A549 (cell line): ENCODE results near the gene BRPF3. TPM values are rescaled to one million over a fixed set of nuclear protein-coding genes. Genes with fewer than 3 reads are reported as not detected.

ENCODE experiments used
- ATAC-seq, 2 experiments: fragments of 200-7000 bp in 1 of 2; fragments of >200 bp in 1 of 2; cut with Nextera tagmentation in 1 of 2; cut with Tn5 transposase in 1 of 2; 3 replicates each; pipeline versions ENCODE4 v1.8.0 to v1.9.1; 2018 to 2020; ENCODE audit warnings: mild to moderate bottlenecking in 1 of 2, moderate library complexity in 1 of 2
- CTCF ChIA-PET: fragments of 300-600 bp; sonication (Branson Sonifier 250); formaldehyde crosslinking; extraction: SDS; loops from one replicate; lab custom pipeline; 2021; ENCODE audit warnings: antibody characterized with exemption, inconsistent platforms; lab: Yijun Ruan, JAX
- POLR2A ChIA-PET: fragments of 350-600 bp; formaldehyde crosslinking; extraction: SDS; loops from one replicate; lab custom pipeline; 2021; ENCODE audit warnings: antibody characterized with exemption, inconsistent platforms; lab: Yijun Ruan, JAX
- DNase-seq, 2 experiments: peaks; one replicate each; pipeline versions ENCODE4 v3.0.0 to v3.0.0-alpha.2; 2011 to 2016; ENCODE audit warnings: low read depth in 1 of 2, low spot score in 1 of 2
- FAIRE-seq: peaks from 2 replicates; lab custom pipeline; 2011; peaks lifted over from hg19 to GRCh38; lab: Jason Lieb, UNC
- H3K27ac ChIP-seq, 2 experiments: fragments of >200 bp; sonication (Bioruptor Twin); formaldehyde crosslinking; 3 replicates each; pipeline ENCODE4 v1.5.1; 2016 to 2017
- H3K4me1 ChIP-seq: fragments of >200 bp; sonication (Bioruptor Twin); formaldehyde crosslinking; 3 replicates; pipeline ENCODE4 v1.6.1; 2016
- H3K4me2 ChIP-seq: fragments of >200 bp; sonication (Bioruptor Twin); formaldehyde crosslinking; 3 replicates; pipeline ENCODE4 v1.6.1; 2016
- H3K4me3 ChIP-seq: fragments of >200 bp; sonication (Bioruptor Twin); formaldehyde crosslinking; 3 replicates; pipeline ENCODE4 v1.5.1; 2016
- H3K9me3 ChIP-seq: fragments of >200 bp; sonication (Bioruptor Twin); formaldehyde crosslinking; 3 replicates; pipeline ENCODE4 v1.6.1; 2016
- ATOH8 ChIP-seq: fragments of 250-450 bp; sonication (Bioruptor Pico); IDR thresholded peaks from 2 replicates; pipeline ENCODE4 v1.5.0; 2020; ENCODE audit warnings: low read depth, mild to moderate bottlenecking, moderate library complexity
- BHLHE40 ChIP-seq: IDR thresholded peaks from 2 replicates; pipeline ENCODE4 v1.6.1; 2012; ENCODE audit warnings: low read depth, low read length, inconsistent platforms
- CBX2 ChIP-seq: fragments of 200-600 bp; sonication (generic); IDR thresholded peaks from 2 replicates; pipeline ENCODE4 v1.6.1; 2016; ENCODE audit warnings: low read depth, mild to moderate bottlenecking, borderline replicate concordance
- CEBPB ChIP-seq, 2 experiments: fragments of >200 bp in 1 of 2; sonication (Bioruptor Twin) in 1 of 2; formaldehyde crosslinking in 1 of 2; IDR thresholded peaks; 2 replicates each; pipeline ENCODE4 v1.6.1; 2012 to 2016
- CHD2 ChIP-seq: fragments of 150-350 bp; IDR thresholded peaks from 2 replicates; pipeline ENCODE4 v1.6.1; 2014; ENCODE audit warnings: low read length; ENCODE audit not compliant: partially characterized antibody
- CHD4 ChIP-seq: fragments of 200-600 bp; sonication (generic); IDR thresholded peaks from 2 replicates; pipeline ENCODE4 v1.6.1; 2016; ENCODE audit warnings: antibody characterized with exemption, mild to moderate bottlenecking, borderline replicate concordance
- CTCF ChIP-seq: fragments of >200 bp; sonication (Bioruptor Twin); formaldehyde crosslinking; IDR thresholded peaks from 3 replicates; pipeline ENCODE4 v1.5.1; 2016
- EHF ChIP-seq: fragments of 250-450 bp; sonication (Bioruptor Pico); IDR thresholded peaks from 2 replicates; pipeline ENCODE4 v1.5.0; 2020; ENCODE audit warnings: mild to moderate bottlenecking
- ESRRA ChIP-seq: fragments of 150-350 bp; IDR thresholded peaks from 2 replicates; pipeline ENCODE4 v1.6.1; 2014; ENCODE audit warnings: mild to moderate bottlenecking, low read length, borderline replicate concordance
- FOSB ChIP-seq: fragments of 250-450 bp; sonication (Bioruptor Pico); IDR thresholded peaks from 2 replicates; pipeline ENCODE4 v1.5.0; 2020; ENCODE audit warnings: mild to moderate bottlenecking, moderate library complexity
- FOXS1 ChIP-seq: fragments of 250-450 bp; sonication (Bioruptor Pico); IDR thresholded peaks from 2 replicates; pipeline ENCODE4 v1.5.0; 2020; ENCODE audit warnings: mild to moderate bottlenecking, moderate library complexity
- HMGXB4 ChIP-seq: fragments of 250-450 bp; sonication (Bioruptor Pico); IDR thresholded peaks from 2 replicates; pipeline ENCODE4 v1.5.0; 2021; ENCODE audit warnings: mild to moderate bottlenecking, moderate library complexity, borderline replicate concordance
- HOXA7 ChIP-seq: fragments of 250-450 bp; sonication (Bioruptor Pico); IDR thresholded peaks from 2 replicates; pipeline ENCODE4 v1.5.0; 2020; ENCODE audit warnings: mild to moderate bottlenecking, moderate library complexity
- KDM5A ChIP-seq: fragments of 200-600 bp; sonication (generic); IDR thresholded peaks from 2 replicates; pipeline ENCODE4 v1.6.1; 2016; ENCODE audit warnings: antibody characterized with exemption, mild to moderate bottlenecking
- MAZ ChIP-seq: fragments of 150-350 bp; IDR thresholded peaks from 2 replicates; pipeline ENCODE4 v1.6.1; 2014; ENCODE audit warnings: antibody characterized with exemption, low read depth, low read length, borderline replicate concordance
- NR3C1 ChIP-seq: fragments of >200 bp; sonication (Bioruptor Twin); formaldehyde crosslinking; IDR thresholded peaks from 3 replicates; pipeline ENCODE4 v1.6.1; 2017
- PHF8 ChIP-seq: fragments of 200-600 bp; sonication (generic); IDR thresholded peaks from 2 replicates; pipeline ENCODE4 v1.6.1; 2016; ENCODE audit warnings: low read depth, mild to moderate bottlenecking, antibody characterized with exemption, moderate library complexity, borderline replicate concordance
- RCOR1 ChIP-seq: fragments of 150-350 bp; IDR thresholded peaks from 2 replicates; pipeline ENCODE4 v1.6.1; 2014; ENCODE audit warnings: antibody characterized with exemption, low read length, low read depth
- RFX5 ChIP-seq: fragments of 450-650 bp; IDR thresholded peaks from 2 replicates; pipeline ENCODE4 v1.7.1; 2014; ENCODE audit warnings: antibody characterized with exemption, mild to moderate bottlenecking, moderate library complexity
- TFCP2L1 ChIP-seq: fragments of 250-450 bp; sonication (Bioruptor Pico); IDR thresholded peaks from 2 replicates; pipeline ENCODE4 v1.5.0; 2021; ENCODE audit warnings: mild to moderate bottlenecking
- TP53 ChIP-seq: fragments of 250-450 bp; sonication (Bioruptor Pico); IDR thresholded peaks from 2 replicates; pipeline ENCODE4 v1.5.0; 2021; ENCODE audit warnings: mild to moderate bottlenecking, moderate library complexity
- ZC3H11A ChIP-seq: fragments of 450-650 bp; IDR thresholded peaks from 2 replicates; pipeline ENCODE4 v1.6.1; 2014; ENCODE audit warnings: antibody characterized with exemption, mild to moderate bottlenecking
- WGBS: methylation state at CpG from one replicate; pipeline ENCODE4 v1.1.6; 2017; ENCODE audit errors: missing lambda C conversion rate; 5-methylcytosine and 5-hydroxymethylcytosine counted together
- polyA plus RNA-seq, 4 experiments: library from polyadenylated mRNA; depleted of rRNA in 3 of 4; stranded (reverse); fragments of >200 nt; fragmentation: RNase III in 1 of 4; extraction: RNeasy Plus Mini Kit Qiagen cat#74134 plus additional on column Dnase treatment in 1 of 4; gene quantifications; 2 replicates in 3 of 4; 3 replicates in 1 of 4; pipeline ENCODE4 v1.2.3, GENCODE V29; 2011 to 2017

Gene BRPF3
- polyA plus RNA-seq, 2 of the 4 experiments (the other 2 are of a cell fraction) = 9.8 to 11.2 TPM

DNA sequence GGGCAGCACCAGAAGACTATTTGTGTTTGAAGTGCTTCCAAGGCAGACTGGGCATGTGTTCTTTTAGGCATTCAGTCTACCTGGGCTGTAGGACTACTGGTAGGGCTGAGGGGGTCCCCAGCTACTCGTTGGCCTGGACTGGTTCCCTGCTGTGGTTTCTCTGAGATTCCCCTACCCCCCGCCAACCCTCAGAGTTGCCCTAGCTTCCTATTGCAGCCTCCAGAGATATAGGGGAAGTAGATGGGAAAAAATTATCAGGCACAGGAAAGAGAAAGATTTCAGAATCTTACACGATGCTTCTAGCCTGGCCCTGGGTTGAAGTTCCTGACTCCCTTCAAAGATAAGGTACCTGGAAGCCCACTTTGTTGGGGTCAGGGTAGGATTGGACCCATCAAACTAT lies 22.5 kb downstream of the BRPF3 start:
- CTCF ChIA-PET = interaction anchor here (1.5 kb wide), 1 partner anchor 18 kb away, joined by 3 read pairs; no protein-coding TSS in a partner anchor
- Histone ChIP-seq H3K27ac (no peak overlapping the region), H3K4me1 (no peaks in the 10 kb centered on the region), H3K4me3 (no peak overlapping the region), H3K4me2 (no peak overlapping the region), H3K9me3 (no peaks in the 10 kb centered on the region)
- POLR2A ChIA-PET = no interaction called here
- ATAC-seq = no peak
- no peak for DNase-seq
- FAIRE-seq = no peak
- TF ChIP-seq HMGXB4 (CRISPR knock-in tag) (no peak), TP53 (CRISPR knock-in tag) (no peak), RFX5 (no peak), CTCF (no peak), CEBPB (IDR thresholded peaks at IDR 0.05) (no peak), ATOH8 (CRISPR knock-in tag) (no peak), MAZ (no peak), CHD4 (no peak), RCOR1 (no peak), HOXA7 (CRISPR knock-in tag) (no peak), CBX2 (no peak), TFCP2L1 (CRISPR knock-in tag) (no peak), KDM5A (no peak), ZC3H11A (no peak), ESRRA (no peak), PHF8 (no peak), BHLHE40 (no peak), EHF (CRISPR knock-in tag) (no peak)
- whole genome bisulfite sequencing = 91% methylated on average over 2 of the region's 3 CpGs

GRCh38 chr6:36220226-36220625 lies 23.7 kb downstream of the BRPF3 start:
- ATAC-seq = no peak
- TF ChIP-seq KDM5A = no peak
- no peak for TF ChIP-seq CHD2
- no peak for TF ChIP-seq PHF8
- TF ChIP-seq TP53 (CRISPR knock-in tag) = no peak
- no peak for TF ChIP-seq FOSB (CRISPR knock-in tag)
- no peak for TF ChIP-seq FOXS1 (CRISPR knock-in tag)
- TF ChIP-seq NR3C1 = no peak
- TF ChIP-seq, all 56 proteins: peak for 0
- 90% methylated on average over 4 of the region's 4 CpGs for WGBS
- Histone ChIP-seq H3K9me3 (no peaks in the 10 kb centered on the region), H3K27ac (no peak overlapping the region), H3K4me3 (no peak overlapping the region), H3K4me2 (no peak overlapping the region), H3K4me1 (peaks cover 10% of the 10 kb centered on the region; the same call in 2 of the 3 replicates)
- no peak for DNase-seq
- ChIA-PET POLR2A (no interaction called here), CTCF (no interaction called here)
- FAIRE-seq = no peak
